NT2/D1 (cell line): Measurements from ENCODE around the gene CELF4.

Experiments
- DNase-seq: peaks from one replicate; pipeline ENCODE4 v3.0.0-alpha.2; 2011; ENCODE audit warnings: low read depth, low spot score
- H3K27me3 ChIP-seq: 2 replicates; pipeline ENCODE4 v1.6.0; 2011; ENCODE audit warnings: mild to moderate bottlenecking; ENCODE audit not compliant: insufficient read length, insufficient read depth
- H3K36me3 ChIP-seq: 2 replicates; pipeline ENCODE4 v1.6.1; 2011; ENCODE audit warnings: mild to moderate bottlenecking, low read length, mixed read lengths; ENCODE audit not compliant: insufficient read depth, insufficient read length
- H3K4me1 ChIP-seq: 2 replicates; pipeline ENCODE4 v1.5.1; 2011; ENCODE audit not compliant: insufficient read depth, insufficient read length
- H3K4me3 ChIP-seq: 2 replicates; pipeline ENCODE4 v1.5.1; 2011; ENCODE audit warnings: low read depth; ENCODE audit not compliant: insufficient read length
- H3K9ac ChIP-seq: 2 replicates; pipeline ENCODE4 v1.6.0; 2011; ENCODE audit warnings: low read depth; ENCODE audit not compliant: insufficient read length
- H3K9me3 ChIP-seq: 2 replicates; pipeline ENCODE4 v1.5.1; 2011; ENCODE audit warnings: mild to moderate bottlenecking, low read length; ENCODE audit not compliant: insufficient read depth
- SUZ12 ChIP-seq: IDR thresholded peaks from 2 replicates; pipeline ENCODE4 v1.6.1; 2011; ENCODE audit not compliant: insufficient read length, insufficient read depth; ENCODE audit errors: extremely low read depth
- YY1 ChIP-seq: IDR thresholded peaks from 2 replicates; pipeline ENCODE4 v1.6.1; 2011; ENCODE audit not compliant: insufficient read length, insufficient read depth
- ZNF274 ChIP-seq: IDR thresholded peaks from 2 replicates; pipeline ENCODE4 v1.6.1; 2011; ENCODE audit warnings: mild to moderate bottlenecking, low read depth, low read length

Gene CELF4

DNA sequence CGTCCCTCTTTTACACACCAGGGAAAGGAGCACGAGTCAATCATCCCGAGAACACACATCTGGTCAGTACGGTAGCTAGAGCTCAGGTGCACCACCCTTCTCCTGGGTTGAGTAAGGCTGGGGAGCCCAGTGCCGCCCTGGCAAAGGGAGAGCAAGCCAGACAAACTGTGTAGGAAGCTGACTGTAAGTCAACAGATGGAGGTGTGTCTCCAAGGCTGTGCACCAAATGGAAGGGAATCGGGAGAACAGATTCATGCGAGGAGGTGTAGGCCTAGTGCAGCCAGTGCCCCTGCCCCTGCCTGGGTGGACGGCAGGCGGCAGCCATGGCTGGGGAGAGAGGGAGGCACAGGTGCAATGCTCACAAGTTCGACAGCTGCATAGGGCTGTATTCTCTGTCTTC lies 65.7 kb downstream of the CELF4 start:
- H3K36me3 ChIP-seq, result no peaks in the 10 kb centered on the region
- H3K4me3 ChIP-seq, result no peak overlapping the region
- peaks cover 11% of the 10 kb centered on the region for H3K4me1 ChIP-seq
- TF ChIP-seq YY1, result no peak
- no peak for TF ChIP-seq ZNF274
- TF ChIP-seq SUZ12, result no peak
- no peak overlapping the region for H3K9ac ChIP-seq
- H3K9me3 ChIP-seq, result no peaks in the 10 kb centered on the region
- H3K27me3 ChIP-seq, result peaks cover 4% of the 10 kb centered on the region
- DNase-seq, result no peak

- no peak overlapping the region for H3K4me3 ChIP-seq
- TF ChIP-seq ZNF274 (no peak), SUZ12 (no peak), YY1 (no peak)
- H3K9me3 ChIP-seq, result no peaks in the 10 kb centered on the region
- H3K36me3 ChIP-seq, result no peaks in the 10 kb centered on the region
- DNase-seq, result no peak
- no peak overlapping the region for H3K9ac ChIP-seq
- peaks cover 7% of the 10 kb centered on the region for H3K4me1 ChIP-seq
- peaks cover 4% of the 10 kb centered on the region for H3K27me3 ChIP-seq
Measured at GRCh38 chr18:37499044-37499443, 66.6 kb downstream of the CELF4 start.

GRCh38 chr18:37497853-37498518 lies 67.6 kb downstream of the CELF4 start:
- no peak for DNase-seq
- Histone ChIP-seq H3K4me1 (peaks cover 5% of the 10 kb centered on the region), H3K27me3 (peaks cover 4% of the 10 kb centered on the region), H3K9ac (no peak overlapping the region), H3K9me3 (no peaks in the 10 kb centered on the region), H3K4me3 (no peak overlapping the region), H3K36me3 (no peaks in the 10 kb centered on the region)
- TF ChIP-seq YY1 (no peak), ZNF274 (no peak), SUZ12 (no peak)

DNA sequence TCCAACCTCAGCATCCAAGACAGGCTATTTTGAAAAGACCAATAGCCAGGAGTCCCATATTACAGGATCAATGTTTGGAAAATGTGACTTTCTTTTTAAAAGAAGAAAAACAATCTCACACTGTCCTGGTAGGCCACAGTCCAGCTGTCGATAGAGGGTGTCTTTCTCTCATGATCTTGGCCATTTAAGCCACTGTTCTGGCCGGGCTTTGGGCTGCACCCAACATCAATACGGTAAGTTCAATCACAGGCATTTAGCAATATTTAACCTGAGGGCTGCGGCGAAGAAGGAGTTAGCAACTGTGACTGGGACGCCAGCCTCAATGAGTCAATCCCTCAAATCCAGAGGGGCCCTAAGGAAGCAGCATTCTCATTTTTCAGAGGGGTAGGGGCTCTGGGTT lies 69.0 kb downstream of the CELF4 start:
- Histone ChIP-seq H3K4me1 (peaks cover 2% of the 10 kb centered on the region), H3K36me3 (no peaks in the 10 kb centered on the region), H3K9ac (no peak overlapping the region), H3K27me3 (peaks cover 12% of the 10 kb centered on the region), H3K9me3 (no peaks in the 10 kb centered on the region), H3K4me3 (no peak overlapping the region)
- TF ChIP-seq SUZ12 (no peak), YY1 (no peak), ZNF274 (no peak)
- no peak for DNase-seq

- DNase-seq, result no peak
- H3K9ac ChIP-seq, result no peak overlapping the region
- no peaks in the 10 kb centered on the region for H3K9me3 ChIP-seq
- no peaks in the 10 kb centered on the region for H3K36me3 ChIP-seq
- H3K4me1 ChIP-seq, result peaks cover 6% of the 10 kb centered on the region
- H3K4me3 ChIP-seq, result no peak overlapping the region
- peaks cover 20% of the 10 kb centered on the region for H3K27me3 ChIP-seq
- TF ChIP-seq SUZ12 (no peak), YY1 (no peak), ZNF274 (no peak)
Measured at GRCh38 chr18:37495354-37495753, 70.2 kb downstream of the CELF4 start.

DNA sequence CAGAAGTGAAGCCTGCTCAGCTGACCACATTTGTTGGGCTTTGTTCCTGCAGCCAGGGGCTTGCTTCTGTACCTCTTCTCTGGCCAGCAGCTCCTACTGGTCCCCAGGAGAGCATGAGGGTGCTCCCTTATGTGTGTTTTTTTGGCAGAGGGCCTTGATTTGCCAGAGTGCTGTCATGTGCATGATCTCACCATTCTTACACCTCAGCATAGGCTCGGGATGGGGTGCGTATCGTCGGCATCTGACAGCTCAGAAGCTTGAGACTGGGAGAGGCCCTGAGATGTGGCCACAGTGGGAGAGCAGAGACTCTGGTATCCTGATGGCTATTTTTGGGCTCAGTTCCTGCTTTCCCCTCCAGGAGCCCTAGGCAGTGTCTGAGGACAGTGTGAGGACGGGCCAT lies 71.2 kb downstream of the CELF4 start:
- TF ChIP-seq YY1, result no peak
- TF ChIP-seq SUZ12, result no peak
- TF ChIP-seq ZNF274, result no peak
- H3K9ac ChIP-seq, result no peak overlapping the region

GRCh38 chr18:37493352-37493935 lies 72.2 kb downstream of the CELF4 start:
- peaks cover 28% of the 10 kb centered on the region for H3K27me3 ChIP-seq
- no peaks in the 10 kb centered on the region for H3K36me3 ChIP-seq
- no peak overlapping the region for H3K9ac ChIP-seq
- no peak for TF ChIP-seq SUZ12
- TF ChIP-seq ZNF274, result no peak
- no peak for TF ChIP-seq YY1
- H3K4me1 ChIP-seq, result peaks cover 9% of the 10 kb centered on the region
- no peak for DNase-seq
- H3K9me3 ChIP-seq, result no peaks in the 10 kb centered on the region
- no peak overlapping the region for H3K4me3 ChIP-seq

More for the DNA sequence above, 71.2 kb downstream of the CELF4 start:
- Histone ChIP-seq H3K4me1 (peaks cover 7% of the 10 kb centered on the region), H3K27me3 (peaks cover 20% of the 10 kb centered on the region), H3K36me3 (no peaks in the 10 kb centered on the region), H3K4me3 (no peak overlapping the region), H3K9me3 (no peaks in the 10 kb centered on the region)
- no peak for DNase-seq
